ENCODE data around the gene BPIFB4. TPM values are rescaled to one million over a fixed set of nuclear protein-coding genes. Genes with fewer than 3 reads are reported as not detected.

The BPIFB4 gene
- total and polyA plus RNA-seq, 2 experiments from 2014 or later, result not detected

DNA sequence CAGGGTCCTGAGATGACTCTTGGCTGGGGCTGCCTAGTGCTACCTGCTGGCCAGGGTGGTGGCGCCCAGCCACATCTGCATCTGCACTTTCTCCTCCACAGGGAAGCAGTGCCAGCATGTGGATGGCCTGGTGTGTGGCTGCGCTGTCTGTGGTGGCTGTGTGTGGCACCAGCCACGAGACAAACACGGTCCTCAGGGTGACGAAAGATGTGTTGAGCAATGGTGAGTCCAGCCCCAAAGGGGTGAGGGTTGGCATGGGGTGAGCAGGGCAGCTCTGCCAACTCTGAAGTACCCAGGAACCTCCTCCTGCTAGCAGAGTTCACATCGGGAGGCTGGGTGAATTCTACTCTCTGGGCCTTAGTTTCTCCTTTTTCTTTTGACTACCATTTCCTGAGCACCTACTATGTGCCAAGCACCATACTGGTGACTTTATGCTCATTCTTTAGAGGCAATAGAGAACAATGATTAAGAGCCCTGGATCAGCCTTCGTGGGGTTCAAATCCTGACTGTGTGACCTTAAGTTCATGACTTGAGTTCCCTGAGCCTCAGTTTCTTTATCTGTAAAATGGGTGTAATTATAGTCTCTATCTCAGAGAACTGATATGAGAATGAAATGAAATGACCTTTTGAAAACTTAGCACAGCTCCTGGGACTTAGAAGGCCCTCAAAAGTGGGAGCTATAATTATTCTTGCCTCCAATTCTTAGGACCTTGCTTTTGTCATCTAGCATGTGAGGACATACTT lies 2.1 kb downstream of the BPIFB4 start (continued):
- TF ChIP-seq ZNF462 (CRISPR knock-in tag; IDR thresholded peaks at IDR 0.05) (no peak), NANOG (IDR thresholded peaks at IDR 0.05; ENCODE audit: borderline replicate concordance) (no peak), EZH2phosphoT487 (IDR thresholded peaks at IDR 0.05; ENCODE audit: unreplicated experiment) (no peak), ZNF331 (CRISPR knock-in tag; IDR thresholded peaks at IDR 0.05; ENCODE audit: low read depth) (no peak), POLR2AphosphoS5 (IDR thresholded peaks at IDR 0.05; ENCODE audit: low read depth) (no peak), CREB1 (CRISPR knock-in tag; IDR thresholded peaks at IDR 0.05; ENCODE audit: low read depth) (no peak)

GRCh38 chr20:33082546-33082945 lies 3.1 kb downstream of the BPIFB4 start:
- H3F3A ChIP-seq (replicated peaks; ENCODE audit: low read depth), result no peaks in the 10 kb centered on the region
- Mint-ChIP-seq H3K4me3 (no peak overlapping the region), H3K9me3 (no peaks in the 10 kb centered on the region), H3K27ac (no peak overlapping the region), H3K36me3 (ENCODE audit: low read depth) (no peaks in the 10 kb centered on the region), H3K27me3 (ENCODE audit: insufficient read depth, low read depth, poor library complexity) (peaks cover 4% of the 10 kb centered on the region), H3K4me1 (no peaks in the 10 kb centered on the region)
- H3K4me3 ChIP-seq, result no peak overlapping the region
- H3K27me3 ChIP-seq (ENCODE audit: insufficient read depth), result no peaks in the 10 kb centered on the region
- no peaks in the 10 kb centered on the region for H3K9me2 ChIP-seq (ENCODE audit: insufficient read depth)
- no peaks in the 10 kb centered on the region for H3K79me2 ChIP-seq (replicated peaks; ENCODE audit: insufficient read depth)
- H3K4me2 ChIP-seq, result no peak overlapping the region
- ATAC-seq (no peak), DNase-seq (ENCODE audit: low spot score) (no peak)
- no peak overlapping the region for H2AFZ ChIP-seq
- no peak overlapping the region for H3K27ac ChIP-seq (ENCODE audit: low read depth)
- no peaks in the 10 kb centered on the region for H4K20me1 ChIP-seq (replicated peaks; ENCODE audit: insufficient read depth)
- no peaks in the 10 kb centered on the region for H3K4me1 ChIP-seq (ENCODE audit: insufficient read depth)
- H3K36me3 ChIP-seq (ENCODE audit: insufficient read depth), result no peaks in the 10 kb centered on the region
- TF ChIP-seq CREB1 (CRISPR knock-in tag; IDR thresholded peaks at IDR 0.05; ENCODE audit: low read depth) (no peak), EZH2 (IDR thresholded peaks at IDR 0.05; ENCODE audit: low read depth, unreplicated experiment) (no peak), ZNF114 (CRISPR knock-in tag; IDR thresholded peaks at IDR 0.05) (no peak), EZH2phosphoT487 (IDR thresholded peaks at IDR 0.05; ENCODE audit: unreplicated experiment) (no peak)
- TF ChIP-seq, protein P1, sequence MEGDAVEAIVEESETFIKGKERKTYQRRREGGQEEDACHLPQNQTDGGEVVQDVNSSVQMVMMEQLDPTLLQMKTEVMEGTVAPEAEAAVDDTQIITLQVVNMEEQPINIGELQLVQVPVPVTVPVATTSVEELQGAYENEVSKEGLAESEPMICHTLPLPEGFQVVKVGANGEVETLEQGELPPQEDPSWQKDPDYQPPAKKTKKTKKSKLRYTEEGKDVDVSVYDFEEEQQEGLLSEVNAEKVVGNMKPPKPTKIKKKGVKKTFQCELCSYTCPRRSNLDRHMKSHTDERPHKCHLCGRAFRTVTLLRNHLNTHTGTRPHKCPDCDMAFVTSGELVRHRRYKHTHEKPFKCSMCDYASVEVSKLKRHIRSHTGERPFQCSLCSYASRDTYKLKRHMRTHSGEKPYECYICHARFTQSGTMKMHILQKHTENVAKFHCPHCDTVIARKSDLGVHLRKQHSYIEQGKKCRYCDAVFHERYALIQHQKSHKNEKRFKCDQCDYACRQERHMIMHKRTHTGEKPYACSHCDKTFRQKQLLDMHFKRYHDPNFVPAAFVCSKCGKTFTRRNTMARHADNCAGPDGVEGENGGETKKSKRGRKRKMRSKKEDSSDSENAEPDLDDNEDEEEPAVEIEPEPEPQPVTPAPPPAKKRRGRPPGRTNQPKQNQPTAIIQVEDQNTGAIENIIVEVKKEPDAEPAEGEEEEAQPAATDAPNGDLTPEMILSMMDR (conservative IDR thresholded peaks at IDR 0.05; ENCODE audit: low read depth in 2 of 2), result no peak

Measured in GM23338 (cell line).